Trophoblast cell (in vitro differentiated cells and primary cell): ENCODE measurements around the gene SCAPER.

Experiments
- DNase-seq, 2 donors: peaks; one replicate each; pipeline ENCODE4 v3.0.0-alpha.2; 2016
- H2AFZ ChIP-seq: 2 replicates; pipeline ENCODE4 v1.6.1; 2013; ENCODE audit warnings: low read length, moderate library complexity, mild to moderate bottlenecking; ENCODE audit not compliant: insufficient read depth, poor library complexity
- H2AK5ac ChIP-seq: 2 replicates; pipeline ENCODE4 v1.6.1; 2013; ENCODE audit warnings: mild to moderate bottlenecking, low read length
- H2BK120ac ChIP-seq: 2 replicates; pipeline ENCODE4 v1.6.1; 2013; ENCODE audit warnings: low read length, mild to moderate bottlenecking, moderate library complexity; ENCODE audit not compliant: insufficient read depth, poor library complexity
- H2BK12ac ChIP-seq: 2 replicates; pipeline ENCODE4 v1.6.1; 2013; ENCODE audit warnings: mild to moderate bottlenecking, low read length, moderate library complexity
- H2BK5ac ChIP-seq: 2 replicates; pipeline ENCODE4 v1.6.1; 2013; ENCODE audit warnings: low read length, low read depth, moderate library complexity, mild to moderate bottlenecking; ENCODE audit not compliant: poor library complexity
- H3K14ac ChIP-seq: 2 replicates; pipeline ENCODE4 v1.6.1; 2013; ENCODE audit warnings: mild to moderate bottlenecking, low read length
- H3K18ac ChIP-seq: 2 replicates; pipeline ENCODE4 v1.6.1; 2013; ENCODE audit warnings: mild to moderate bottlenecking, low read length
- H3K23ac ChIP-seq: 2 replicates; pipeline ENCODE4 v1.6.1; 2013; ENCODE audit warnings: low read length
- H3K27ac ChIP-seq: 2 replicates; pipeline ENCODE4 v1.5.1; 2013; ENCODE audit warnings: low read depth, mild to moderate bottlenecking, inconsistent platforms, low read length, moderate library complexity
- H3K27me3 ChIP-seq: 2 replicates; pipeline ENCODE4 v1.6.1; 2013; ENCODE audit warnings: inconsistent platforms, mild to moderate bottlenecking, low read length, moderate library complexity; ENCODE audit not compliant: insufficient read depth
- H3K36me3 ChIP-seq, 2 experiments: 1 replicate in 1 of 2; 2 replicates in 1 of 2; pipeline ENCODE4 v1.6.1; 2013; ENCODE audit warnings: low read length in 2 of 2, mild to moderate bottlenecking in 2 of 2, moderate library complexity in 1 of 2; ENCODE audit not compliant: insufficient read depth in 2 of 2, control insufficient read depth in 1 of 2
- H3K4ac ChIP-seq: 2 replicates; pipeline ENCODE4 v1.6.1; 2013; ENCODE audit warnings: low read depth, mild to moderate bottlenecking, low read length, moderate library complexity
- H3K4me1 ChIP-seq, 2 experiments: 1 replicate in 1 of 2; 2 replicates in 1 of 2; pipeline ENCODE4 v1.6.1; 2013; ENCODE audit warnings: low read length in 2 of 2, mild to moderate bottlenecking in 2 of 2, moderate library complexity in 1 of 2; ENCODE audit not compliant: insufficient read depth in 2 of 2, control insufficient read depth in 1 of 2
- H3K4me2 ChIP-seq: 2 replicates; pipeline ENCODE4 v1.6.1; 2013; ENCODE audit warnings: inconsistent platforms, mild to moderate bottlenecking, low read length, moderate library complexity
- H3K4me3 ChIP-seq: 2 replicates; pipeline ENCODE4 v1.5.1; 2013; ENCODE audit warnings: mild to moderate bottlenecking, low read depth, low read length, inconsistent platforms
- H3K79me1 ChIP-seq: one replicate; pipeline ENCODE4 v1.6.1; 2013; ENCODE audit warnings: low read length
- H3K79me2 ChIP-seq: 2 replicates; pipeline ENCODE4 v1.6.1; 2013; ENCODE audit warnings: low read length, mild to moderate bottlenecking; ENCODE audit not compliant: control insufficient read depth, insufficient read depth, poor library complexity
- H3K9ac ChIP-seq: 2 replicates; pipeline ENCODE4 v1.6.1; 2013; ENCODE audit warnings: mild to moderate bottlenecking, low read length
- H3K9me3 ChIP-seq: 2 replicates; pipeline ENCODE4 v1.6.1; 2013; ENCODE audit warnings: low read depth, mild to moderate bottlenecking, control low read depth, inconsistent platforms, low read length; ENCODE audit not compliant: insufficient read depth
- H4K12ac ChIP-seq: 2 replicates; pipeline ENCODE4 v1.6.1; 2013; ENCODE audit warnings: low read depth, mild to moderate bottlenecking, low read length, moderate library complexity
- H4K8ac ChIP-seq: 2 replicates; pipeline ENCODE4 v1.6.1; 2013; ENCODE audit warnings: low read depth, mild to moderate bottlenecking, low read length, moderate library complexity
- H4K91ac ChIP-seq: one replicate; pipeline ENCODE4 v1.6.1; 2013; ENCODE audit warnings: low read depth, mild to moderate bottlenecking, low read length, moderate library complexity
- WGBS: extraction: QIAGEN DNeasy Blood & Tissue Kit; methylation state at CpG from one replicate; pipeline ENCODE4 v1.1.7; 2013; ENCODE audit warnings: missing lambda C conversion rate; ENCODE audit not compliant: insufficient read length, insufficient coverage; ENCODE audit errors: extremely low coverage; 5-methylcytosine and 5-hydroxymethylcytosine counted together

SCAPER gene

GRCh38 chr15:76339305-76340197 lies 565.6 kb downstream of the SCAPER start:
- H3K36me3 ChIP-seq = no peaks in the 10 kb centered on the region
- no peak overlapping the region for H2AFZ ChIP-seq
- H4K91ac ChIP-seq = no peak overlapping the region
- H3K4me1 ChIP-seq = peaks cover 31 to 41% of the 10 kb centered on the region in 2 experiments
- no peak overlapping the region for H2AK5ac ChIP-seq
- H3K23ac ChIP-seq = no peak overlapping the region
- peaks cover 12% of the 10 kb centered on the region for H3K9me3 ChIP-seq
- H2BK12ac ChIP-seq = no peak overlapping the region
- peaks cover 84% of the 10 kb centered on the region for H3K27me3 ChIP-seq
- no peak overlapping the region for H3K14ac ChIP-seq
- H3K4ac ChIP-seq = no peak overlapping the region
- no peak overlapping the region for H3K18ac ChIP-seq
- H3K79me1 ChIP-seq = no peaks in the 10 kb centered on the region
- no peak overlapping the region for H2BK120ac ChIP-seq
- DNase-seq = peak in 1 of 2 donors; percentile 25
- no peak overlapping the region for H3K9ac ChIP-seq
- no peaks in the 10 kb centered on the region for H3K79me2 ChIP-seq
- H2BK5ac ChIP-seq = no peak overlapping the region
- H3K4me3 ChIP-seq = no peak overlapping the region
- no peak overlapping the region for H4K12ac ChIP-seq
- H4K8ac ChIP-seq = no peak overlapping the region
- no peak overlapping the region for H3K27ac ChIP-seq
- no CpG with 5 or more reads among the region's 48 CpGs for WGBS
- peak overlapping the region; percentile 60 for H3K4me2 ChIP-seq

GRCh38 chr15:76338486-76339304 lies 566.4 kb downstream of the SCAPER start:
- no peak overlapping the region for H2BK120ac ChIP-seq
- peaks cover 85% of the 10 kb centered on the region for H3K27me3 ChIP-seq
- no peak overlapping the region for H2AFZ ChIP-seq
- peaks cover 31 to 41% of the 10 kb centered on the region in 2 experiments for H3K4me1 ChIP-seq
- H3K79me2 ChIP-seq = no peaks in the 10 kb centered on the region
- H2BK5ac ChIP-seq = no peak overlapping the region
- H3K4me3 ChIP-seq = no peak overlapping the region
- no peaks in the 10 kb centered on the region for H3K79me1 ChIP-seq
- H3K4ac ChIP-seq = no peak overlapping the region
- H3K9me3 ChIP-seq = peaks cover 12% of the 10 kb centered on the region
- no peak overlapping the region for H3K14ac ChIP-seq
- no CpG with 5 or more reads among the region's 26 CpGs for WGBS
- H3K9ac ChIP-seq = no peak overlapping the region
- no peak overlapping the region for H4K12ac ChIP-seq
- H3K18ac ChIP-seq = no peak overlapping the region
- H3K4me2 ChIP-seq = peak overlapping the region; percentile 61
- no peak overlapping the region for H3K27ac ChIP-seq
- no peak overlapping the region for H4K91ac ChIP-seq
- DNase-seq = no peak
- H2AK5ac ChIP-seq = no peak overlapping the region
- peak overlapping the region; percentile 79 for H3K23ac ChIP-seq
- H3K36me3 ChIP-seq = no peaks in the 10 kb centered on the region
- H2BK12ac ChIP-seq = no peak overlapping the region
- no peak overlapping the region for H4K8ac ChIP-seq

GRCh38 chr15:76337696-76338485 lies 567.2 kb downstream of the SCAPER start:
- H3K14ac ChIP-seq = no peak overlapping the region
- no peaks in the 10 kb centered on the region for H3K79me1 ChIP-seq
- no peak overlapping the region for H4K8ac ChIP-seq
- H3K27ac ChIP-seq = no peak overlapping the region
- peaks cover 31 to 38% of the 10 kb centered on the region in 2 experiments for H3K4me1 ChIP-seq
- no peak overlapping the region for H2BK12ac ChIP-seq
- H2BK5ac ChIP-seq = no peak overlapping the region
- H4K12ac ChIP-seq = no peak overlapping the region
- H3K79me2 ChIP-seq = no peaks in the 10 kb centered on the region
- H3K23ac ChIP-seq = no peak overlapping the region
- H2AK5ac ChIP-seq = no peak overlapping the region
- H3K18ac ChIP-seq = no peak overlapping the region
- peak in 1 of 2 donors; percentile 46 for DNase-seq
- no peak overlapping the region for H3K9ac ChIP-seq
- no CpG with 5 or more reads among the region's 89 CpGs for WGBS
- no peak overlapping the region for H2BK120ac ChIP-seq
- peaks cover 12% of the 10 kb centered on the region for H3K9me3 ChIP-seq
- peak overlapping the region; percentile 61 for H3K4me2 ChIP-seq
- peaks cover 79% of the 10 kb centered on the region for H3K27me3 ChIP-seq
- H3K4ac ChIP-seq = no peak overlapping the region
- H3K4me3 ChIP-seq = no peak overlapping the region
- no peak overlapping the region for H4K91ac ChIP-seq
- H3K36me3 ChIP-seq = no peaks in the 10 kb centered on the region
- no peak overlapping the region for H2AFZ ChIP-seq

- no peak overlapping the region for H4K8ac ChIP-seq
- H4K91ac ChIP-seq = no peak overlapping the region
- H3K4me2 ChIP-seq = peak overlapping the region; percentile 61
- H2AK5ac ChIP-seq = no peak overlapping the region
- H2BK12ac ChIP-seq = no peak overlapping the region
- H3K9me3 ChIP-seq = peaks cover 8% of the 10 kb centered on the region
- H4K12ac ChIP-seq = no peak overlapping the region
- H3K18ac ChIP-seq = no peak overlapping the region
- peaks cover 72% of the 10 kb centered on the region for H3K27me3 ChIP-seq
- no peak overlapping the region for H2BK120ac ChIP-seq
- no peak overlapping the region for H3K4me3 ChIP-seq
- H3K4ac ChIP-seq = no peak overlapping the region
- H3K9ac ChIP-seq = no peak overlapping the region
- WGBS = no CpG with 5 or more reads among the region's 25 CpGs
- no peak overlapping the region for H3K27ac ChIP-seq
- H3K14ac ChIP-seq = no peak overlapping the region
- no peaks in the 10 kb centered on the region for H3K79me1 ChIP-seq
- no peak overlapping the region for H2AFZ ChIP-seq
- H3K36me3 ChIP-seq = no peaks in the 10 kb centered on the region
- no peak overlapping the region for H3K23ac ChIP-seq
- H3K4me1 ChIP-seq = peaks cover 26 to 33% of the 10 kb centered on the region in 2 experiments
- H2BK5ac ChIP-seq = no peak overlapping the region
- DNase-seq = peak in 1 of 2 donors; percentile 21
- H3K79me2 ChIP-seq = no peaks in the 10 kb centered on the region
Observed at GRCh38 chr15:76337059-76337695, 568.0 kb downstream of the SCAPER start.
